Vagina (tissue), 2 donors: ENCODE data around the gene MITD1.

Experiments
- POLR2A ChIP-seq, 2 donors: fragments of 450-650 bp; IDR thresholded peaks; one replicate each; pipeline ENCODE4 v1.6.1; 2017; ENCODE audit warnings: antibody characterized with exemption in 2 of 2, mild to moderate bottlenecking in 2 of 2, moderate library complexity in 2 of 2
- TF ChIP-seq, protein P1 (sequence below), 3 experiments: fragments of 450-650 bp in 2 of 3; fragments of 200-600 bp in 1 of 3; sonication (generic) in 1 of 3; IDR thresholded peaks; one replicate each; pipeline ENCODE4 v1.5.1; 2017 to 2019; ENCODE audit warnings: antibody characterized with exemption in 3 of 3, mild to moderate bottlenecking in 2 of 3, moderate library complexity in 2 of 3

DNA sequence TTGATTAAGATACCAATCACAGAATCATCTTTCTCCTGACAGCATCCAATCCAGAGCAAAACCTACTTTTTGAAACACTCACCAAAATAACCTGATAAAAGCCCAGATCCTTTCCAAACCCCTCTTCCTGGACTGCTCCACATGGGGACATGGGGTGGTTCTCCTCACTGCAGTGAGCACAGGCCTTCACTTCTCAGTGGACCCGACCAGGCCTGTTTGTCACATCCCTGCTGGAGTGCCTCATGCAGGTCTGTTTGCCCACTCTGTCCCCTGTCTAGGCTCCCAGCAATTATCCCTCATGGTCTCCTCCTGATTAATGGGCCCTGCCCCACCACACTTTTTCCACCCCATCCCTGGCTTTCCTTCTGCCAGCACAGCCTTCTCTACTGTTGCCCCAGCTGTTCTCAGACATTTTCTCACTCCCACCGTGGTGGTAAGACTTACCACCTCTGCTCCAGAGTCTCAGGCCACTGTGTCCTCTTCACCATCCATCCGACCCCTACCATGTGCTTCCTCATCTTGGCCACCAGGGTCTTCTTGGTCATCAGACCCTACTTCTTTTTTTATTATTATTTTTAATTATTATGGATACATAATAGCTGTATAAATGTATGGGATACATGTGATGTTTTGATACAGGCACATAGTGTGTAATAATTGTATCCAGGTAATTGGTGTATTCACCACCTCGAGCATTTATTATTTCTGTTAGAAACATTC lies 21.3 kb upstream of the MITD1 start:
- TF ChIP-seq POLR2A (IDR thresholded peaks at IDR 0.05) = no peak
- TF ChIP-seq, protein P1, sequence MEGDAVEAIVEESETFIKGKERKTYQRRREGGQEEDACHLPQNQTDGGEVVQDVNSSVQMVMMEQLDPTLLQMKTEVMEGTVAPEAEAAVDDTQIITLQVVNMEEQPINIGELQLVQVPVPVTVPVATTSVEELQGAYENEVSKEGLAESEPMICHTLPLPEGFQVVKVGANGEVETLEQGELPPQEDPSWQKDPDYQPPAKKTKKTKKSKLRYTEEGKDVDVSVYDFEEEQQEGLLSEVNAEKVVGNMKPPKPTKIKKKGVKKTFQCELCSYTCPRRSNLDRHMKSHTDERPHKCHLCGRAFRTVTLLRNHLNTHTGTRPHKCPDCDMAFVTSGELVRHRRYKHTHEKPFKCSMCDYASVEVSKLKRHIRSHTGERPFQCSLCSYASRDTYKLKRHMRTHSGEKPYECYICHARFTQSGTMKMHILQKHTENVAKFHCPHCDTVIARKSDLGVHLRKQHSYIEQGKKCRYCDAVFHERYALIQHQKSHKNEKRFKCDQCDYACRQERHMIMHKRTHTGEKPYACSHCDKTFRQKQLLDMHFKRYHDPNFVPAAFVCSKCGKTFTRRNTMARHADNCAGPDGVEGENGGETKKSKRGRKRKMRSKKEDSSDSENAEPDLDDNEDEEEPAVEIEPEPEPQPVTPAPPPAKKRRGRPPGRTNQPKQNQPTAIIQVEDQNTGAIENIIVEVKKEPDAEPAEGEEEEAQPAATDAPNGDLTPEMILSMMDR (IDR thresholded peaks at IDR 0.05) = no peak
